BJ (cell line): ENCODE data around the gene AURKB. TPM values are rescaled to one million over a fixed set of nuclear protein-coding genes. Genes with fewer than 3 reads are reported as not detected.

Experiments used
- CTCF ChIA-PET: fragments of 350-600 bp; formaldehyde crosslinking; extraction: SDS; loops from one replicate; lab custom pipeline; 2021; ENCODE audit warnings: antibody characterized with exemption, inconsistent platforms; lab: Yijun Ruan, JAX
- POLR2A ChIA-PET: fragments of 300-600 bp; sonication (Branson Sonifier 250); formaldehyde crosslinking; extraction: SDS; loops from one replicate; lab custom pipeline; 2021; ENCODE audit warnings: antibody characterized with exemption; lab: Charles Lee
- DNase-seq: peaks from one replicate; pipeline ENCODE4 v3.0.0-alpha.2; 2011; ENCODE audit warnings: low read depth
- H3K27me3 ChIP-seq: 2 replicates; pipeline ENCODE4 v1.6.0; 2011; ENCODE audit warnings: low read length; ENCODE audit not compliant: control insufficient read depth, insufficient read depth
- H3K36me3 ChIP-seq: 2 replicates; pipeline ENCODE4 v1.5.1; 2011; ENCODE audit warnings: low read length; ENCODE audit not compliant: control insufficient read depth, insufficient read depth
- H3K4me3 ChIP-seq: 2 replicates; pipeline ENCODE4 v1.5.1; 2011; ENCODE audit warnings: low read depth, mild to moderate bottlenecking, control low read depth, low read length
- polyA plus RNA-seq: library from polyadenylated mRNA; depleted of rRNA; stranded (reverse); fragments of >200 nt; gene quantifications from 2 replicates; pipeline ENCODE4 v1.2.3, GENCODE V29; 2011
- TF ChIP-seq, protein P1 (sequence below): IDR thresholded peaks from 2 replicates; pipeline ENCODE4 v1.5.1; 2011; ENCODE audit warnings: low read depth, mild to moderate bottlenecking, control low read depth, inconsistent platforms, low read length, moderate library complexity; ENCODE audit not compliant: insufficient read depth

The AURKB gene
- polyA plus RNA-seq, 1 experiment: 26.1 TPM

DNA sequence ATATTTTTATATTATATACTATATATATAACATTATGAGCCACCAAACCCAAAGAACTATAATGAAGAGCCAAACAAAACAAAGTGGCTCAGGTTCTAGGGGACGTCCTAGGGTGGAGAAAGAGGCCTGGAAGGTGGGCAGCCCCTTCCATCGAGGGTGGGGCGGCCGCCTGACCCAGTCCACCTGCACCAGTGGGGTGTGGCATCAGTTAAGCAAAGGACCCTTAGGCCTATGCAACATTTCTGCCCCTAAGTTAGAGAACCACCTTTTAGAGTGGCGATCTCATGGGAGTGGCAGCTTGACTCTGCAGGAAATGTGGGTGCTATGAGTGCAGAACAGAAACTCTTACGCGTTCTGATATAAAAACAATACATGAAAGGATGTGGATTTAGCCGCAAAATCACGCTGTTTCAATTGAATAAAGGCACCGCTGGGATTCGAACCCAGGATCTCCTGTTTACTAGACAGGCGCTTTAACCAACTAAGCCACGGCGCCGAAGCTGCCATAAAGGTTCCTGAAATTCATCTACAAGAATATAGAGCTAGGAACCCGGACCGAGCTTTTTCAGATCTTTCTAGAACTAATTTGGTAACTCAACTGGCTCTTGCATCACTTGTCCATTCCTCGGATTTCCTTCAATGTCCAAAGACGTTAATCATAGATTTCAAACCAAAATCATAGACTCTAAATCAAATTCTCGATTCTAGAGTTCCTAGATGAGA, 15.6 kb upstream of the AURKB start:
- Histone ChIP-seq H3K4me3 (peak overlapping the region; percentile 33), H3K27me3 (no peaks in the 10 kb centered on the region), H3K36me3 (peaks cover 16% of the 10 kb centered on the region)
- CTCF ChIA-PET: interaction anchor here (1.3 to 2.4 kb wide), 3 partner anchors 40 to 75 kb away, joined by 3 to 10 read pairs (median 7); no protein-coding TSS in a partner anchor
- POLR2A ChIA-PET: no interaction called here
- DNase-seq: no peak
- TF ChIP-seq, protein P1, sequence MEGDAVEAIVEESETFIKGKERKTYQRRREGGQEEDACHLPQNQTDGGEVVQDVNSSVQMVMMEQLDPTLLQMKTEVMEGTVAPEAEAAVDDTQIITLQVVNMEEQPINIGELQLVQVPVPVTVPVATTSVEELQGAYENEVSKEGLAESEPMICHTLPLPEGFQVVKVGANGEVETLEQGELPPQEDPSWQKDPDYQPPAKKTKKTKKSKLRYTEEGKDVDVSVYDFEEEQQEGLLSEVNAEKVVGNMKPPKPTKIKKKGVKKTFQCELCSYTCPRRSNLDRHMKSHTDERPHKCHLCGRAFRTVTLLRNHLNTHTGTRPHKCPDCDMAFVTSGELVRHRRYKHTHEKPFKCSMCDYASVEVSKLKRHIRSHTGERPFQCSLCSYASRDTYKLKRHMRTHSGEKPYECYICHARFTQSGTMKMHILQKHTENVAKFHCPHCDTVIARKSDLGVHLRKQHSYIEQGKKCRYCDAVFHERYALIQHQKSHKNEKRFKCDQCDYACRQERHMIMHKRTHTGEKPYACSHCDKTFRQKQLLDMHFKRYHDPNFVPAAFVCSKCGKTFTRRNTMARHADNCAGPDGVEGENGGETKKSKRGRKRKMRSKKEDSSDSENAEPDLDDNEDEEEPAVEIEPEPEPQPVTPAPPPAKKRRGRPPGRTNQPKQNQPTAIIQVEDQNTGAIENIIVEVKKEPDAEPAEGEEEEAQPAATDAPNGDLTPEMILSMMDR: no peak

DNA sequence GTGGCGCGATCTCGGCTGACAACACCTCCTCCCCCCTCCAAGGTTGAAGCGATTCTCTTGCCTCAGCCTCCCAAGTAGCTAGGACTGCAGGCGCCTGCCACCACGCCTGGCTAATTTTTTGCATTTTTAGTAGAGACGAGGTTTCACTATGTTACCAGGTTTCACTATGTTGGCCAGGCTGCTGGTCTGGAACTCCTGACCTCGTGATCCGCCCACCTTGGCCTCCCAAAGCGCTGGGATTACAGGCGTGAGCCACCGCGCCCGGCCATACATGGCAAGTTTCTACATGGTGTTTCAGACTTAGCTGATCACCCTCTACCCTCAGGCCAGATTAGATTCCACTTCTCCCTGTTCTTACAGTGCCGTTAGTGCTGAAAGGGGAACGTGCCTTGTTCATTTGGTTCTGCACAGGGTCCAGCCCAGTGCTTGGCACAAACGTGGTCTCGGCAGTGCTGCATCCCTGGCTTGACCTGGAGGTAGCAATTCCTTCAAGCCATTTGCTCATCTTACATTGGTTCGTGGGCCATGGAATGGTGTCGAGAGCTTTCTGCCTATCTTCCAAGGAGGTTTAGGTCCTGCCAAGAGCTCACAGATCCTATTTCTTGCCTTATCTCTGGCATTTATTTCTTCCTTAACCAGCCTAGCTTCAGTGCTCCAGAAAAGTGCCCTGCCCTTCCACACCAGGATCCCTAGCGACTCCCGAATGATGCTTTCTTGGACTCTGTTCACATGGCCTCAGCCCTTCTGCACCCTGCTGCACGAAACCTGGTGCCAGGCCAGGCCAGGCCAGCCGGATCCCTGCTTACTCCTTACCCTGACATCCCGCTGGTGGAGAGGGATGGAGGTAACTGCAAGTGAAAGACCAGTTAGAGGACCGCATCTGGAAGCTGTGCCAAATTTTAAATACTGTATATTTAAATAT, 14.8 kb upstream of the AURKB start:
- no peak overlapping the region for H3K4me3 ChIP-seq
- POLR2A ChIA-PET: no interaction called here
- peaks cover 16% of the 10 kb centered on the region for H3K36me3 ChIP-seq
- CTCF ChIA-PET: interaction anchor here (1.0 to 2.4 kb wide), 4 partner anchors 39 to 76 kb away, joined by 3 to 10 read pairs (median 5); no protein-coding TSS in a partner anchor
- H3K27me3 ChIP-seq: no peaks in the 10 kb centered on the region
- no peak for DNase-seq
- TF ChIP-seq, protein P1: no peak

DNA sequence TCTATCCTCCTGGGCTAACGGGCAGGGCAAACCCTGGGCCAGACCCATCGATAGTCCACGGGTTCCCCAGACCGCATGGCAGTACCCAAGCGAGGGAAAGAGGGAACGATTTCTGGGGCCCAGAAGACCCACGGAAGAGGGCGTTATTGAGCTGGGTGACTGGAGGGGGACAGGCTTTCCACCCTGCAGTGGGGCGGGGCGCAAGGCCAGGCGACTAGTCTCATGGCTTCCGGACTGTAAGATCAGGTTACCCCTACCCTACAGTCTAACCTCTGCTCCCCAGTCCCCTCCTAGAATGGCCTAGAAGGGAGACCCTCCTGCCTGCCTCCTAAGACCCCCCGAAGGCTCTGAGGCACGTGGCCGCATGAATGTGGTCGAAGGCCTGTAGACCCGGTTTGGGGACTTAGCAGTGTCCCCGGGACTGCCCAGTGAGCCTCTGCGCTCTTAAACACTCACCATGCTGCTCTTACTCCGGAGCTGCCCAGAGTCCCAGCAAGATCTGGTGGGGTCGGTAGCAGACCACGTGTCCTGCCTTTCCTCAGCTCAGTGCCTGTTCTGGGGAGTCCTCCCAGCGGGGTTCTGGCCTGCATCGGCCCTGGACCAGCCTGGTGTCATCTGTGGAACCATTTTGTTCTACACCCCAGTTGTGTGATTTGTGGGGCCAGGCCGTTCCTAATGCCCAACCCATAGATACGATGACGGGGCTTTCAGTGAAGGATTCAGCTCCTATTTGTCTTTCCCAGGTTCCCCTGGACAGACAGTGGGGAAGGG, 13.2 kb upstream of the AURKB start:
- ChIA-PET CTCF (interaction anchor here (0.5 to 4.8 kb wide), 9 partner anchors 16 to 104 kb away, joined by 3 to 21 read pairs (median 3); partner anchors contain the start of gene ALOXE3), POLR2A (no interaction called here)
- DNase-seq: no peak
- H3K36me3 ChIP-seq: peaks cover 8% of the 10 kb centered on the region
- H3K4me3 ChIP-seq: peak overlapping the region; percentile 53
- no peaks in the 10 kb centered on the region for H3K27me3 ChIP-seq
- TF ChIP-seq, protein P1: peak; percentile 36; the same call in 1 of the 2 replicates

DNA sequence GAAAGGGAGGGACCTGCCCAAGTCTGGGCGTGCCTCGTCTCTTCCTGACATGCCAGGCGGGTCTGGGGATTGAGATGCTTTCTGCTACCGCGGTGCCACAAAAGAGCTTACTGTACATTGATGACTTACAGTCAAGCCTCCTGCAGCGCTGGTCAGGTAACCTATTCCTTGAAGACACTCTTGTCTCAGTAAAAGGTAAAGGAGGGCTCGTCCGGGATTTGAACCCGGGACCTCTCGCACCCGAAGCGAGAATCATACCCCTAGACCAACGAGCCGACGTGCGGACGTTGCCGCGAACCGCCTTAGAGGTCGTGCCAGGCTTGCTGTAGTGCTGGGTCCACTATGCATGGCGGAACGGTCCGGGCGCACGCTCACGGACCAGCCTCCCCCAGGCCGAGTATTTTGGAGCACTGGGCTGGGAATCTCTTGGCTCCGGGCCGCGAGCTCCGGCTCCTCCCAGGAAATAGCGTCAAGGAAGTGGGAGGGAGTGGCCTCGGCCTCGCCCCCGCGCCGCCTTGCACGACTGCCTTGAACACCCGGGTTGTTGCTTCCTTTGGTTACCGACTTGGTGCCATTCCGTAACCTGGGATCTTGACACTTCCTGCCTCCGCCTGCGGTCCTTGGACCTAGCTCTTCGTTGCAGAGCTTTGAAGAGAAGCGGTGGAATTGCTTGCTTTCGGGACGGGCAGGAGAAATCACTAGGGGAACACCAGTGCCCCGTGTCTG, 12.4 kb upstream of the AURKB start:
- Histone ChIP-seq H3K36me3 (peaks cover 2% of the 10 kb centered on the region), H3K4me3 (peak overlapping the region; percentile 53), H3K27me3 (no peaks in the 10 kb centered on the region)
- peak; percentile 68 for DNase-seq
- POLR2A ChIA-PET: no interaction called here
- TF ChIP-seq, protein P1: no peak
- CTCF ChIA-PET: interaction anchor here (1.1 to 4.8 kb wide), 8 partner anchors 29 to 103 kb away, joined by 4 to 21 read pairs (median 6); partner anchors contain the start of genes ALOXE3 and BORCS6
